ENCODE results near the gene MRC1.

MRC1 gene

DNA sequence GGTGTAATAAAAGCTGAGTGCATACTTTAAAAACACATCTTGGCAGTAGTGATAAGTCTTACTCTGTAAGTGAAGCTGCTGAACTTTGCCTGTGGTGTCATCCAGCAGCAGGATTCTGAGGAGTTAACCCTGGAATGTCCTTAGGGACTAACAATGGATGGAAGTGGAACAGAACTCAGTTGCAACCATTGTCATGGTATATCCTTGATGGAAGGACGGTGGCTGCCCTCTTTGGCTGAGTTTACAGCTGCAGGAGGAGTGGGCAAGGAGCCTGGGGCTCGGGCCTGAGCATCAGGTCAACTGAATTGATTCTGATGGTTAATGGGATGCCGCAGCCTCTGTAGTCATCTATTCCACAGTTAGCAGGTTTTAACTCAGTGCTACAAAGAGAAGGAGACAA, 56.2 kb downstream of the MRC1 start:
- no peak for DNase-seq (ENCODE audit: low spot score in 2 of 2)
- H3K4me3 Mint-ChIP-seq = no peak overlapping the region

DNA sequence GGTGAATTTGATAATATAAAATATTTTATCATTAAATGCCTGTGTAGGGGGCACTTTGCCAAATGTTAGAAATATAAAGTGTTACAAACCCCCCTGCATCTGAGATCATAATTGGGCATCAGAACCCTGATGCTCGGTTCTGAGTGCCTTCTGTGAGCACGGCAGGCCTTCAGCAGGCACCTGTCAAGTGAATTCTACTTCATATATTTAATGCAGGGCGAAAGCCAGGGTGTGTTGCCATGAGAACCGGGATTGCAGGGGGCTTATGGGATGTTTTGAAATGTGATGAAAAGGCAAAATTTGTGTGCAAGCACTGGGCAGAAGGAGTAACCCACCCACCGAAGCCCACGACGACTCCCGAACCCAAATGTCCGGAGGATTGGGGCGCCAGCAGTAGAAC, 57.2 kb downstream of the MRC1 start:
- Mint-ChIP-seq H3K4me3 (no peak overlapping the region), H3K27me3 (peaks cover 22% of the 10 kb centered on the region), H3K4me1 (no peaks in the 10 kb centered on the region), H3K36me3 (ENCODE audit: insufficient read depth) (no peaks in the 10 kb centered on the region), H3K27ac (ENCODE audit: low read depth) (no peak overlapping the region), H3K9me3 (no peaks in the 10 kb centered on the region)
- DNase-seq (ENCODE audit: low spot score in 2 of 2) (no peak), ATAC-seq (replicated peaks; ENCODE audit: extremely low read depth, poor library complexity, severe bottlenecking) (no peak)

More for the DNA sequence above, 56.2 kb downstream of the MRC1 start:
- no peak overlapping the region for H3K27ac Mint-ChIP-seq (ENCODE audit: low read depth)
- no peak for ATAC-seq (replicated peaks; ENCODE audit: extremely low read depth, poor library complexity, severe bottlenecking)
- no peaks in the 10 kb centered on the region for H3K9me3 Mint-ChIP-seq
- H3K27me3 Mint-ChIP-seq = peaks cover 22% of the 10 kb centered on the region
- H3K36me3 Mint-ChIP-seq (ENCODE audit: insufficient read depth) = no peaks in the 10 kb centered on the region
- no peaks in the 10 kb centered on the region for H3K4me1 Mint-ChIP-seq

DNA sequence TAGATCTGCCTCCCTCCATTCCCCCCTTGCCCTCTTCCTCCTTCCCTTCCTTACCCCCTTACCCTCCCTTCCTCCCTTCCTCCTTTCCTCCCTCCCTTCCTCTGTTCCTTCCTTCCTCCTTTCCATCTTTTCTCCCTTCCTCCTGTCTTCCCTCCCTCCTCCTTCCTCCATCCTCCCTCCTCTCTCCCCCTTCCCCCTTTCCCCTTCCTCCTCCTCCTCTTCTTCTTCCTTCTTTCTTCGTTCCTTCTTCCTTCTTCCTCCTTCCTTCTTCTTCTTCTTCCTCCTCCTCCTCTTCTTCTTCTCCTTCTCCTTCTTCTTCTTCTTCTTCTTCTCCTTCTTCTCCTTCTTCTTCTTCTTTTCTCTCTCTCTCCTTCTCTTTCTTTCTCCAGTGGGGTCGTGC, 57.9 kb downstream of the MRC1 start:
- H3K4me3 Mint-ChIP-seq = no peak overlapping the region
- peaks cover 22% of the 10 kb centered on the region for H3K27me3 Mint-ChIP-seq
- no peak for ATAC-seq (replicated peaks; ENCODE audit: extremely low read depth, poor library complexity, severe bottlenecking)
- H3K36me3 Mint-ChIP-seq (ENCODE audit: insufficient read depth) = no peaks in the 10 kb centered on the region
- H3K27ac Mint-ChIP-seq (ENCODE audit: low read depth) = no peak overlapping the region
- no peaks in the 10 kb centered on the region for H3K9me3 Mint-ChIP-seq
- no peak for DNase-seq (ENCODE audit: low spot score in 2 of 2)
- H3K4me1 Mint-ChIP-seq = no peaks in the 10 kb centered on the region

DNA sequence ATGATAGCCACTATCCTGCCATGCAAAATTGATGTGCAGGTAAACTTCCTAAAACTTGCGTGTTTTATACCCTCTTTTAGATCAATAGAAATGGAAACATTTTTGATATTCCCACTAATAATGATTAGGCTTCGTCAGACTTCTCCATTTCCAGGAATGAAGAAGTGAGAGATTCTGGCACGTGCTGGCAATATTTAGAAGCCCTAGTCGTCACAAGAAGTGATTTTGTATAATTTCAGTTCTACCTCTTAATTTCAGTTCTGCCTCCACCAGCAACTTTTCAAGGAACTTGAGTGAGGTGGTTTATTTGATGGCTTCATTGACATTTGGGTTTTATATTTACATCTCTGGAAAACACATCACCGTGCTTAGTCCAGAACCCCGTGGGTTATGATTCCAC, 61.9 kb downstream of the MRC1 start:
- H3K4me1 Mint-ChIP-seq = no peaks in the 10 kb centered on the region
- DNase-seq (ENCODE audit: low spot score in 2 of 2) (no peak), ATAC-seq (replicated peaks; ENCODE audit: extremely low read depth, poor library complexity, severe bottlenecking) (no peak)
- H3K36me3 Mint-ChIP-seq (ENCODE audit: insufficient read depth) = no peaks in the 10 kb centered on the region
- no peak overlapping the region for H3K27ac Mint-ChIP-seq (ENCODE audit: low read depth)
- no peaks in the 10 kb centered on the region for H3K9me3 Mint-ChIP-seq
- H3K4me3 Mint-ChIP-seq = no peak overlapping the region
- peaks cover 4% of the 10 kb centered on the region for H3K27me3 Mint-ChIP-seq

DNA sequence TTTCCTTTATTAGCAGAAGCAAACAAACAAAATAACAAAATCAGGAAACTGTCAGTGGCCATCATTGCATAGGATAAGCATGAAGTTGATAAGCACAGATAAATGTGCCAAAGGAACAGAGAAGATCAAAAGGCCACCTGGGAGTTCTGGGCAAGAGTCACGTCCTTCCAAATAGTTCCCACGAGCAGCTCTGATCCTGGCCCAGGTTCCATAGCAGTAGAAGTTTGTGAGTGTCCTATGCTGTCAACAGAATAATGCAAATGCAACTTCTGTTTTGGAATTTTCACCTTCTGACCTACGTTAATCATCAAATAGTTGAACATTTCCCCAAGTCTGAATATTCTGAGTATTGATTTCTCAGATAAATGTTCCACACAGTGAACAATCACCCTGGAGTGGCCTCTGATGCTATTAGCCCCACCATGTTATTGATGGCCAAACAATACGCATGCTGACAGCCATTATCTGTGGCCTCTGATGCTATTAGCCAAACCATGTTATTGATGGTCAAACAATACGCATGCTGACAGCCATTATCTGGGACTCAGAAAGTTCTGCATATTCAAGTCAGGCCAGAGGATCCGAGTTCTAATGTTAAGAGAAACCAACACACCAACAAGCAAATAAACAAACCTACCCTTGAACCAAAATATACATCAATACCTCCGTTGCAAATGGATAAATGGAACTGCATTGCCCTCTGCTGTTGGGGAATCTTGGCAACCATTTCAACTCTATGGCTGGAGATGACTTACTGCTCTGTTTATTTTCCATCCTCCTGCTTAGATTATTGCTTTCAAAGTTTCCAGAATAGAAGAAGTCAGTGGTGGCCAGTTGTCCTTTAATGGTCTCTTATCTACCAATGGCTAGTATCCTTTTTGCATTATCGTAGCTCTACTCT, 63.3 kb downstream of the MRC1 start:
- ATAC-seq (replicated peaks; ENCODE audit: extremely low read depth, poor library complexity, severe bottlenecking) (no peak), DNase-seq (ENCODE audit: low spot score in 2 of 2) (no peak)
- no peaks in the 10 kb centered on the region for H3K27me3 Mint-ChIP-seq
- no peaks in the 10 kb centered on the region for H3K4me1 Mint-ChIP-seq
- H3K9me3 Mint-ChIP-seq = no peaks in the 10 kb centered on the region
- H3K36me3 Mint-ChIP-seq (ENCODE audit: insufficient read depth) = no peaks in the 10 kb centered on the region
- no peak overlapping the region for H3K27ac Mint-ChIP-seq (ENCODE audit: low read depth)
- H3K4me3 Mint-ChIP-seq = no peak overlapping the region

DNA sequence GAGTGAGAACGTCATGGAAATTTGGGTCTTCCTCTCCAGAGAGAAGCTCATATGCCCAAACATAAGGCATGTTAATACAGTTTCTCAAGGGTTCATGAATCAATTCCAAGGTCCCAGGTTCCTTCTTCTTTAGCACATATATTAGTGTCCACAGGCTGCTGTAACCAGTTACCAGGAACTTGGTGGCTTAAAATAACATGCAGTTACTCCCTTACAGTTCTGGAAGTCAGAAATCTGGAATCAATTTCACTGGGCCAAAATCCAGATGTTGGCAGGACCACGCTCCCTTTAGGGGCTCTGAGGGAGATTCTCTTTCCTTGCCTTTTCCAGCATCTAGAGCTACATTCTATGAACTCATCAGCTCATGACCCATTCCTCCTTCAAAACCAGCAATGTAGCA, 64.8 kb downstream of the MRC1 start:
- H3K4me1 Mint-ChIP-seq = no peaks in the 10 kb centered on the region
- H3K4me3 Mint-ChIP-seq = no peak overlapping the region
- no peak for ATAC-seq (replicated peaks; ENCODE audit: extremely low read depth, poor library complexity, severe bottlenecking)
- H3K9me3 Mint-ChIP-seq = no peaks in the 10 kb centered on the region
- DNase-seq (ENCODE audit: low spot score in 2 of 2) = no peak
- H3K36me3 Mint-ChIP-seq (ENCODE audit: insufficient read depth) = no peaks in the 10 kb centered on the region
- no peaks in the 10 kb centered on the region for H3K27me3 Mint-ChIP-seq
- H3K27ac Mint-ChIP-seq (ENCODE audit: low read depth) = no peak overlapping the region

DNA sequence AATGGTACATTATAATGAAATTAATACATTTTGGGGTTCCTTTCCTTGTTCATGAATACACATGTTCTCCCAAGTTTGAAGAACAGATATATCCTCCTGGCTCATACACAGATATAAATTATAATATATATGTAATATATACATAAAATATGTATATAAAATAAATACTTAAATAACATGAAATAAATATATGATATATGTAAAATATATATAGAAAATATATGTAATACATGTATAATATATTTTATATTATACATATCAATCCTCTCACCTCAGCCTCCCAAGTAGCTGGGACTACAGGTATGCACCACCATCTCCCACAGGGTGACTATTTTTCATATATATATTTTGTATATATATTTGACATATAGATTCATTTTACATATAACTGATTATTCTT, 68.0 kb downstream of the MRC1 start:
- DNase-seq (ENCODE audit: low spot score in 2 of 2) = no peak
- Mint-ChIP-seq H3K4me1 (no peaks in the 10 kb centered on the region), H3K4me3 (no peak overlapping the region), H3K36me3 (ENCODE audit: insufficient read depth) (no peaks in the 10 kb centered on the region), H3K27ac (ENCODE audit: low read depth) (no peak overlapping the region), H3K27me3 (no peaks in the 10 kb centered on the region), H3K9me3 (no peaks in the 10 kb centered on the region)
- ATAC-seq (replicated peaks; ENCODE audit: extremely low read depth, poor library complexity, severe bottlenecking) = no peak

DNA sequence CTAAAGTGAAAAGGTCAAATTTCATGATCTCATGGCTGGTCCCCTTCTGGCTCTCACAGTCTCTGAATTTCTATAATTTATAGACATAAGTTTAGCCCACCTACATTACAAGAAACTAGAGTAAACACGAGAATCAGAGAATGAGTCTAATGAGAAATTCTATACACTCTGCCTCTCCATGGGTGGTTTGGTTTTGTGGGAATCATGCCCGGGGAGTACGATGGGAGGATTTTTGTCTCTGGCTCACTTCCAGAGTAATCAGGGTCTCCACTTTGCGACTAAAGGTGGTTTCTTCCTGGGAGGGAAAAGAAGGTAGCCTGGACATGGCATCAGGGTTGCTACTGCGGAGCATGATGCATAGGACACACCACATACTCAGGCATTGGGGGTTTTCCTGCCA, 69.7 kb downstream of the MRC1 start:
- H3K27ac Mint-ChIP-seq (ENCODE audit: low read depth) = no peak overlapping the region
- H3K4me1 Mint-ChIP-seq = no peaks in the 10 kb centered on the region
- no peaks in the 10 kb centered on the region for H3K9me3 Mint-ChIP-seq
- H3K4me3 Mint-ChIP-seq = no peak overlapping the region
- no peak for ATAC-seq (replicated peaks; ENCODE audit: extremely low read depth, poor library complexity, severe bottlenecking)
- no peaks in the 10 kb centered on the region for H3K36me3 Mint-ChIP-seq (ENCODE audit: insufficient read depth)
- no peaks in the 10 kb centered on the region for H3K27me3 Mint-ChIP-seq
- no peak for DNase-seq (ENCODE audit: low spot score in 2 of 2)

DNA sequence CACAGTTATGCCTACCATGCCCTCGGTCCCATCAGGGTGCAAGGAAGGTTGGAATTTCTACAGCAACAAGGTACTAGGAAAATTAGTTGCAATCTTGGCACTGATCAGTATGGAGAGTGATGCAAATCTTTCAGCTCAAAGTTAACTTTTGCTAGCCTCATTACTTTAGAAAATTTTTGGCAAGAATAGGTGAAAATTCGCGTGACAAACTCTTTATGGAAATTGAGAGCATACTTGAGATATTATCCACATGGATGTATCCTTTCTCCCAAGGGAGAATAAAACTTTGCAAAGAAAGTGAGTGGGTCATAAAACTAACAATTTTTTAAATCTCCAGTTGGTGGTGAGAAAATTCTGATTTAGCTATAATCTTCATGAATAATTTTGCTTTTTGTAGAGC, 71.5 kb downstream of the MRC1 start:
- no peak overlapping the region for H3K4me3 Mint-ChIP-seq
- ATAC-seq (replicated peaks; ENCODE audit: extremely low read depth, poor library complexity, severe bottlenecking) (no peak), DNase-seq (ENCODE audit: low spot score in 2 of 2) (no peak)
- no peaks in the 10 kb centered on the region for H3K4me1 Mint-ChIP-seq
- no peak overlapping the region for H3K27ac Mint-ChIP-seq (ENCODE audit: low read depth)
- no peaks in the 10 kb centered on the region for H3K9me3 Mint-ChIP-seq
- no peaks in the 10 kb centered on the region for H3K36me3 Mint-ChIP-seq (ENCODE audit: insufficient read depth)
- H3K27me3 Mint-ChIP-seq = no peaks in the 10 kb centered on the region

DNA sequence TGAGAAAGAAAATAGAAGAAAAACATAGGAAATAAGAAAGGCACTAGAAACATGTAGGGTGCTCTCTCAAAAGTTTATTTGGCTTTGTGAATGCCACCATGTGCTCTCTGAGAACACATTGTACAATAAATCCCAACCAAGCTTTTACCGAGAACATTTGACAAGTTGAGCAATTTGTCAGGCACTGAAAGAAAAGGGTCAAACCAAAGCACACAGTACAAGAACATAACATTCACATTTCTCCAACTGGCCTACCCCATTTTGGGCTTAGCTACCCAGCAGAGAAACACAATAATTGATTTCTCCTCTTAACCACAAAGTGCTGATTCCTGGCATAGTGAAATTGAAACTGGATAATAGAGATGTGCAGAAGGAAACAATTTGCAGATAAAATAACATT, 73.4 kb downstream of the MRC1 start:
- Mint-ChIP-seq H3K27me3 (no peaks in the 10 kb centered on the region), H3K27ac (ENCODE audit: low read depth) (no peak overlapping the region), H3K4me1 (no peaks in the 10 kb centered on the region), H3K9me3 (no peaks in the 10 kb centered on the region), H3K36me3 (ENCODE audit: insufficient read depth) (no peaks in the 10 kb centered on the region), H3K4me3 (no peak overlapping the region)
- ATAC-seq (replicated peaks; ENCODE audit: extremely low read depth, poor library complexity, severe bottlenecking) (no peak), DNase-seq (ENCODE audit: low spot score in 2 of 2) (no peak)

DNA sequence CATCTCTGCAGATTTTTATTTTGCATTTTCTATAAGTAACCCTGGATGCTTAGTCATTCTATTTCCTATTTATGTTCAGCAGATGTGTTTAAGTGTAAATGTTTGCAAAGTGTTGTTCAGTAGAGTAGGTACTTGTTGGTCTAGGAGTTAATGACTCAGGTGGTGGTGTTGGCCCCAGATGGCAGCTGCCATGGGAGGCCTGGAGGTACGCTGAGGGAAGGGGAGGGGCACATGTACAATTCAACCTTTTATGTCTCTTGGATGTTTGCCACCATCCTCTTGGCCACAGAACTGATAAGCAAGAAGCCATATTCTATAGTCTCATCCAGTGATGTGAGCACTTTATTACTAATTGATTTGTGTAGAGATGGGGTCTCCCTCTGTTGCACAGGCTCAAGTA, 74.5 kb downstream of the MRC1 start:
- H3K36me3 Mint-ChIP-seq (ENCODE audit: insufficient read depth) = no peaks in the 10 kb centered on the region
- H3K4me1 Mint-ChIP-seq = no peaks in the 10 kb centered on the region
- no peak overlapping the region for H3K4me3 Mint-ChIP-seq
- H3K27ac Mint-ChIP-seq (ENCODE audit: low read depth) = no peak overlapping the region
- H3K9me3 Mint-ChIP-seq = no peaks in the 10 kb centered on the region
- ATAC-seq (replicated peaks; ENCODE audit: extremely low read depth, poor library complexity, severe bottlenecking) = no peak
- DNase-seq (ENCODE audit: low spot score in 2 of 2) = no peak
- H3K27me3 Mint-ChIP-seq = no peaks in the 10 kb centered on the region

DNA sequence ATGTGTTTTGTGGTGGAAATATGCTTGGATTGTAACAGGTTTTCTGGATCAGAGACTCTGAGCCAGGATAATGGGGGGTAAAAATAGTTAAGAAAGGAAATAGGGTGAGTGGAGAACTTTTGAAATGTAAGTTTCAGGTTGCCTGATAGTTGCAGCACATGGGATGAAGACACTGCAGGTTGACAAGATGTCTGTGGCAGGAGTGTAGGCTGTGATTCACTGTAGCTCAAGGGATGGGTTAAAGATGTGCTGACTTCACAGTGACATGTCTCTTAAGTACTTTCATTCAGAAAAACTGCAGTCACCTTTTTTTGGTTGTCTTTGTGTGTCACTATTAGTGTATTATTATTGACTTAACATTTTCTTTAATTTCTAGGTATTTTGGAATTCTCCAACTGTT, 79.0 kb downstream of the MRC1 start:
- no peaks in the 10 kb centered on the region for H3K4me1 Mint-ChIP-seq
- no peak overlapping the region for H3K4me3 Mint-ChIP-seq
- H3K27me3 Mint-ChIP-seq = peaks cover 10% of the 10 kb centered on the region
- ATAC-seq (replicated peaks; ENCODE audit: extremely low read depth, poor library complexity, severe bottlenecking) (no peak), DNase-seq (ENCODE audit: low spot score in 2 of 2) (no peak)
- H3K36me3 Mint-ChIP-seq (ENCODE audit: insufficient read depth) = no peaks in the 10 kb centered on the region
- H3K9me3 Mint-ChIP-seq = no peaks in the 10 kb centered on the region
- no peak overlapping the region for H3K27ac Mint-ChIP-seq (ENCODE audit: low read depth)

DNA sequence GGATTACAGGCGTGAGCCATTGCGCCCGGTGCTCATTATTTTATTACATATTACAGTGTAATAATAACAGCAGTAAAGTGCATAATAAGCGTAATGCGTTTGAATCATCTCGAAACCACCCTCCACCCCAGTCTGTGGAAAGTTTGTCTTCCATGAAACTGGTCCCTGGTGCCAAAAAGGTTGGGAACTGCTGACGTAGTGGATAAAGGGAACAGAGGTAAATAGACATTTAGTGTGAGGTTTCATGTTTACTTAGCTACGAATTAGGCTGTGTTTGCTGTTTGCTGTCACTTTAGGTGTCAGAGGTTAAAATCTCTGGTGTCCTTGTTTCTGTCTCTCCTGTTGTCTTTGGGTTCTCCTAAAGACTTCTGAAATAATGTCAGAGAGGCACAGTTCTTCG, 82.3 kb downstream of the MRC1 start:
- no peaks in the 10 kb centered on the region for H3K36me3 Mint-ChIP-seq (ENCODE audit: insufficient read depth)
- H3K9me3 Mint-ChIP-seq = no peaks in the 10 kb centered on the region
- DNase-seq (ENCODE audit: low spot score in 2 of 2) = no peak
- H3K27me3 Mint-ChIP-seq = peaks cover 17% of the 10 kb centered on the region
- no peaks in the 10 kb centered on the region for H3K4me1 Mint-ChIP-seq
- no peak for ATAC-seq (replicated peaks; ENCODE audit: extremely low read depth, poor library complexity, severe bottlenecking)
- no peak overlapping the region for H3K27ac Mint-ChIP-seq (ENCODE audit: low read depth)
- H3K4me3 Mint-ChIP-seq = no peak overlapping the region
